Ramos (cell line): ENCODE measurements around the gene POU5F1.
"Not testable (repeated sequence)": the region's sequence is repeated elsewhere in the genome, so short reads cannot be mapped to it uniquely, and the experiment has no call there.

Source experiments
- in situ Hi-C: fragments of 300-500 bp; cut with MboI; formaldehyde crosslinking; loops from one replicate; pipeline ENCODE4 v1.14.3; 2022; ENCODE audit warnings: low sequenced_read_pairs; ENCODE audit not compliant: unreplicated experiment

POU5F1 gene

DNA sequence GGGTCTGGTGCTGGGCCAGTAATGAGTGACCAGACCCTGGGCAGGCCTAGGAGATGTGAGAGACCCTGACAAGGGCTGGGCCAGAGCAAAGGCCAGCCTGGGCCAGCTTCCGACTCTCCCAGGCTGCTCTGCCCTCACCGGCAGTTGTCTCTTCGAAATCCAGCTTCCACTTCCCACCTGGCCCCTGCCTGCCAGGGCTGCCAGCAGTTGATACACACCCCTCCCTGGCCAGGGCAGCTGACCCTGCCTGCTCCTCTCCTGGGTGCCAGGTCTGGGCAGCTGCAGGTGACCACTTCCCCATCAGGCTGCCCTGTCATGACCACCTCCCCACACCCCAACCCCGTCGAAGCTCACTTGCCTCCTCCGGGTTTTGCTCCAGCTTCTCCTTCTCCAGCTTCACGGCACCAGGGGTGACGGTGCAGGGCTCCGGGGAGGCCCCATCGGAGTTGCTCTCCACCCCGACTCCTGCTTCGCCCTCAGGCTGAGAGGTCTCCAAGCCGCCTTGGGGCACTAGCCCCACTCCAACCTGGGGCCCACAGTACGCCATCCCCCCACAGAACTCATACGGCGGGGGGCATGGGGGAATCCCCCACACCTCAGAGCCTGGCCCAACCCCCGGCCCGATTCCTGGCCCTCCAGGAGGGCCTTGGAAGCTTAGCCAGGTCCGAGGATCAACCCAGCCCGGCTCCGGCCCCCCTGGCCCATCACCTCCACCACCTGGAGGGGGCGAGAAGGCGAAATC lies 453 bp downstream of the POU5F1 start:
- in situ Hi-C loops, result not testable (repeated sequence)

DNA sequence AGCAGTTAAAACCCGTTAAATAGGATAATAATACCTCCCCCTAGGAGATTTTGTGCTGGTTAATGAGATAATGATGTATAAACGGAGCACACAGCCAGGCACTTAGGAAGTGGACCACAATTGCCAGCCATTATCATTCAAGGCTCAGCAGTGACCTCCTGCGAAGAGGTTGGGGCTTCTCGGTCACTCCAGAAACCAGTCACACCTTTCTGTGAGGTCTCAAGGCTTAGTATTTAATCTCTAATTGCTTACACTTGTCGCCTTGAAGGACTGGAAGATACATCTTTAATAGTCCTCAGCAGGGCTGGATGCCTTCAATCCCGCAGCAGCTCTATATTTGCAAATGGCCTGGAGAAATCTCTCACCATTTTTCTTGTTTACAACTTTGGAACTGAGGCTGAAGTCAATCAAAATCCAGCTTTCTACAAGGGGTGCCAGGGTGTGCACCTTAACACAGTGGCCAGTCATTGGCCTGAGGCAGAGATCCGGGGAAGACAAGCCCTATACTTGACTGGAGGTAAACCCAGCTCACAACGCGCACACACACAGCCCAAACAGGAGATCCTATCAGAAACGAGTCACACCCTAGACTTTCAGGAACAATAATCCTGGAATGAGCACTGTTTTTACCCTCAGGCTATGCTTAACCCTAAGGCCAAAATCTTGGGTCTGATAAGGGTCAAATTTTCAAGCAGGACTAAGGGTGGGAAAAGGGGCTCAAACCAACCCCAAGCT lies 1.2 kb downstream of the POU5F1 start:
- in situ Hi-C loops, result no loop called here

DNA sequence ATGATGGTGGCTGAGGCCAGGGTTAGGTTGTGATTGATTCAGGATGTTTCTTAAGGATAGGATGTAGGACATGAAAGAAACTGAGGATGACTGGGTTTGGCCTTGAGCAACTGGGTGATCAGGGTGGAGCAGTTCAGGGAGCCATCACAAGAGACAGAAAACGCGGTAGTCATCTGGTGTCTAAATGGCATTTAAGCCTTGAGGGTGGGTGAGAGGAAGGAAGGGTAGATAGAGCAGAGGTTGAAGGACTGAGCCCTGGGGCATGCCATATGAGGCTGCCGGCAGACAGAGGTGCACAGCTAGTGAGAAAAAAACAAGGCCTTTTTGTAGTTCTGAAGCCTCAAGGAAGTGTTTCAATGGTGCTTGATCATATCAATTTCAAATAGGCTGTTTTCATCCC lies 1.9 kb downstream of the POU5F1 start:
- in situ Hi-C loops, result no loop called here

DNA sequence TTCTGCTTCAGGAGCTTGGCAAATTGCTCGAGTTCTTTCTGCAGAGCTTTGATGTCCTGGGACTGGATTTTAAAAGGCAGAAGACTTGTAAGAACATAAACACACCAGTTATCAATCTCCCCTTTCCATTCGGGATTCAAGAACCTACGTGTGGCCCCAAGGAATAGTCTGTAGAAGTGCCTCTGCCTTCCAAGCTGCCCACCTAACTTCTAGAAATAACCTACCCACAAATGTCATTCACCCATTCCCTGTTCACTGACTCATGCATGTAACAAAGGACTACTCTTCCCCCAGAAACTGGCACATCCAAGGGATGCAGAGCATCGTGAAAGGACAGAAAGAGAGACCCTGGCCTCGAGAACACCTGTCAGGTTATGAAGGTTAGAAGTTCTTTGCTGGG lies 4.5 kb downstream of the POU5F1 start:
- in situ Hi-C loops, result no loop called here

DNA sequence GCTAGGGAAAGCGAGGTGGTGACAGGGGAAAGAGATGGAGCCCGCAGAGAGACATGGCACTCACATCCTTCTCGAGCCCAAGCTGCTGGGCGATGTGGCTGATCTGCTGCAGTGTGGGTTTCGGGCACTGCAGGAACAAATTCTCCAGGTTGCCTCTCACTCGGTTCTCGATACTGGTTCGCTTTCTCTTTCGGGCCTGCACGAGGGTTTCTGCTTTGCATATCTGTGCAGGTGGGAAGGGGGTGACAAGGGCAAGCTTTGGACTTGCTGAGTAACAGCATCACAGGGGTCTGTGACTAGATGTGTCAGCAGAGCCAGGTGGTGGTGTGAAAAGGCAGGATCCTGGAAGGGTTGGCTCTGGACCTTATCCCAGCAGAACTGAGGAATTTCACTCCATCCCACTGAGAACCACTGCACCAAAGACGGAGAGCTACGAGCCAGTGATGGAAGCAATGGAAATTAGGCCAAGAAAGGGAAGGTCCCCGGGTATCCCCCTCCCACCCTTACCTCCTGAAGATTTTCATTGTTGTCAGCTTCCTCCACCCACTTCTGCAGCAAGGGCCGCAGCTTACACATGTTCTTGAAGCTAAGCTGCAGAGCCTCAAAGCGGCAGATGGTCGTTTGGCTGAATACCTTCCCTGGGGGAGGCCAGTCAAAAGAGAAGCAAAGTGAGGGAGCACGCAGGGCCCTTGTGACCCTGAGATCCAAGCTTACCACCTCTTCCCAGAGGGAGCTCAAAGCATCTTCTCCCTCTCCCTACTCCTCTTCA lies 5.2 kb downstream of the POU5F1 start:
- in situ Hi-C loops, result not testable (repeated sequence)

DNA sequence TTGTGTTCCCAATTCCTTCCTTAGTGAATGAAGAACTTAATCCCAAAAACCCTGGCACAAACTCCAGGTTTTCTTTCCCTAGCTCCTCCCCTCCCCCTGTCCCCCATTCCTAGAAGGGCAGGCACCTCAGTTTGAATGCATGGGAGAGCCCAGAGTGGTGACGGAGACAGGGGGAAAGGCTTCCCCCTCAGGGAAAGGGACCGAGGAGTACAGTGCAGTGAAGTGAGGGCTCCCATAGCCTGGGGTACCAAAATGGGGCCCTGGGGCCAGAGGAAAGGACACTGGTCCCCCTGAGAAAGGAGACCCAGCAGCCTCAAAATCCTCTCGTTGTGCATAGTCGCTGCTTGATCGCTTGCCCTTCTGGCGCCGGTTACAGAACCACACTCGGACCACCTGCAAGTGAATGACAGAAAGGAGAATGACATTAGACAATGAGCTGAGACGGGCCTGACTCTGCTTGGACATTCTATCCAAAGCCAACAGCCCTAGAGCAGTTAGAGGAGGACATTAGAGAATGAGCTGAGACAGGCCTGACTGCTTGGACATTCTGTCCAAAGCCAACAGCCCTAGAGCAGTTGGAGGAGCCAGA lies 5.9 kb downstream of the POU5F1 start:
- in situ Hi-C loops, result not testable (repeated sequence)

DNA sequence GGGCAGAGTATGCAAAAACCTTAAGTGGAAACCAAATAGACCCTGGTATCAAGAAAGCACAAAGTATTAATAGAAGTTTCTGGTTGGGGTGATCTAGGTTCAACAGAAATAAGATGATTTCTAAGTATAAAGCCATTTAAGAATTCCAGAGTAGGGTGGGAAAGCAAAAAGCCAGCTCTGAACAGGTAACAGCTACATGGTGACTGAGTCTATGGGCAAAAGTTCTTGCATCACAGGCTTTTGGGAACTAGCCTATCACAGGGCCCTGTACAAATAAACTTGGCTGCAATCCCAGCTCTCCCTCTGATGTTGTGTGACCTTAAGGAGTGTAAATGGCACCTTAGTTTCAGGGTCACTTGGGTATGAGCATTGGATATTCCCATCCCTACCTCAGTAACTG lies 6.6 kb downstream of the POU5F1 start:
- in situ Hi-C loops, result no loop called here

DNA sequence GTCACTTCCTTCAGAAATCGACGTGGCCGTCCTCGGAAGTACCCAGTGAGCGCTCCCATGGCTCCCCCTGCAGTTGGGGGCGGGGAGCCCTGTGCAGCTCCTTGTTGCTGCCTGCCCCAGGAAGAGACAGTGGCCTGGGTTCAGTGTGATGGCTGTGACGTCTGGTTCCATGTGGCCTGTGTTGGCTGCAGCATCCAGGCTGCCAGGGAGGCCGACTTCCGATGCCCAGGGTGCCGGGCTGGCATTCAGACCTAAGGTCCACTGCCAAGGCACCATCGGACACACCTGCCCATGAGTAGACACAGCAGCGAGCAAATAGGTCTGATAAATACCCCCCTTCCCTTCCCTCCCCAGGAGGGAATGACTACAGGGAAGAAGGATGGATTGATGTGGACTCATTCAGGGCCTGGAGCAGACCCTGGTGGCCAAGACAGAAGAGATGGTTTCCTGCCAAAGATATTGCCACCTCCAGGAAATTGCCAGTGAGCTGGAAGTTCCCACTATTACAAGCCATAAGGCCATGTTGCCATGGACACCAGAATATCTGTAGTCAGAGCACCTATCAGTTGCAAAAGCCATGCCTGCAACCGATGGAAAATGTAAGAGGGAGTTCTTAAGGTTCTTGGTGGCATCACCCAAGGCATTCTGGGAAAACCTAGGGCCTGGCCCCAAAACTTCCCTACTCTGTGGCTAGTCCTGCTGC lies 7.9 kb downstream of the POU5F1 start:
- in situ Hi-C loops, result no loop called here

DNA sequence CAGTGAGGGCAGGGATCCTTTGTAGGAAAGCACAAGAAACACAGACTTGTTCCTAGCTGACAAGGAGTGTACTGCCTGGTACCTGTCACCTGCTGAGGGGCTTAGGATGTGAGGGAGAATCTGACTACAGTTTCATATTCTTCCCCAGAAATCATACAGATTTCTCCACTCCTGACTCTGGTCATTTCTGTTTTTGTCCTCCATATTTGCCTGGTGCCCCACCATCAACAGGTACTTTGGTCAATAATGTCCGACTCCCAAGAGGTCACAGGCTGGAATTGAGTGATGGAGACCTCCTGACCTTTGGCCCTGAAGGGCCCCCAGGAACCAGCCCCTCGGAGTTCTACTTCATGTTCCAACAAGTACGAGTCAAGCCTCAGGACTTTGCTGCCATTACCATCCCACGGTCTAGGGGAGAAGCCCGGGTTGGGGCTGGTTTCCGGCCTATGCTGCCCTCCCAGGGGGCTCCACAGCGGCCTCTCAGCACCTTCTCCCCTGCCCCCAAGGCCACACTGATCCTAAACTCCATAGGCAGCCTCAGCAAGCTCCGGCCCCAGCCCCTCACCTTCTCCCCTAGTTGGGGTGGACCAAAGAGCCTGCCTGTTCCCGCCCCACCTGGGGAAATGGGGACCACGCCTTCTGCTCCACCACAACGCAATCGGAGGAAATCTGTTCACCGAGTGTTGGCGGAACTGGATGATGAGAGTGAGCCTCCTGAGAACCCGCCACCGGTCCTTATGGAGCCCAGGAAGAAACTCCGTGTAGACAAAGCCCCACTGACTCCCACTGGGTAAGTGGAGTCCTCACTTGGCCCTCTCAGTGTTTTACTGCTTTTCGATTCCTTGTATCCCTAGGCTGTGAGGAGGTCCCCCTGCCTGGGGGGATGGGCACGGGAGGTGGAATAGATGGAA lies 9.0 kb downstream of the POU5F1 start:
- in situ Hi-C loops, result no loop called here

DNA sequence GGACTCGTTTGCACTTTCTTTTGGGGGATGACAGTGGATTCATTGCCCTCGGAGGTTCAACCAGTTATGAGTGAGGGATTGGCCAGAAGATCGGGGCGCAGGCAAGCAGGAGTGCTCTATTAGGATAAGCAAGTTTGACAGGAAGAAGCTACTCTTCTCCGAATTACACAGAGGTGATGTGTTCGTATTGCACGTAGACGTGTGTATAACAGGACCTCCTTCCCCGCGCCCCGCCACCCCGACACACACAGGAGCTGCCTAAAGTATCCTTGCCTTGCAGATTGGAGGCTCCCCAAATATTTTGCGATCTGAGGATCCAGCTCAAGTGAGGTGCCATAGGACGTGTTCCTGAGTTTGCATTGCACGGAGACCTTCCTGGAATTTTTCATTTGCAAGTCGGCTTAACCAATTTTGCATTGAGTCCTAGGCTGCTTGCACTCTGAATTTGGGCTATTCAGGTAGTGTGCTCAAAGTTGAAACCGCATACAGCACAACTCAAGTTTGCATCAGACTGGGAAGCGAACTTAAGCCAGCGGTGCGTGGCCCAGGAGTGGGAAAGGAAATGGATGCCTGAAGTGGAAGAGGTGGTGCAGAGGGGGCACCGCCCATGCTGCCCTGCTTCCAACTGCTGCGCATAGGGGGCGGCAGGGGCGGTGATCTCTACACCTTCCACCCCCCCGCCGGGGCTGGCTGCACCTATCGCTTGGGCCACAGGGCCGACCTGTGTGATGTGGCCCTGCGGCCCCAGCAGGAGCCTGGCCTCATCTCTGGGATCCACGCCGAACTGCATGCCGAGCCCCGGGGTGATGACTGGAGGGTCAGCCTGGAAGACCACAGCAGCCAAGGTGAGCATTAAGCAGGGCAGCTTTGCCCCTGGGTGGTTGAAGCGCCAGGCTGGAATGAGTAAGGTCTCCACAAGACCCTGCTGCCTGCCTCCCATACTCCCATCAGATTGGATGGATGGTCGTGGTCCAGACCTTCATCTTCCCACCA lies 11.3 kb downstream of the POU5F1 start:
- in situ Hi-C loops, result no loop called here

DNA sequence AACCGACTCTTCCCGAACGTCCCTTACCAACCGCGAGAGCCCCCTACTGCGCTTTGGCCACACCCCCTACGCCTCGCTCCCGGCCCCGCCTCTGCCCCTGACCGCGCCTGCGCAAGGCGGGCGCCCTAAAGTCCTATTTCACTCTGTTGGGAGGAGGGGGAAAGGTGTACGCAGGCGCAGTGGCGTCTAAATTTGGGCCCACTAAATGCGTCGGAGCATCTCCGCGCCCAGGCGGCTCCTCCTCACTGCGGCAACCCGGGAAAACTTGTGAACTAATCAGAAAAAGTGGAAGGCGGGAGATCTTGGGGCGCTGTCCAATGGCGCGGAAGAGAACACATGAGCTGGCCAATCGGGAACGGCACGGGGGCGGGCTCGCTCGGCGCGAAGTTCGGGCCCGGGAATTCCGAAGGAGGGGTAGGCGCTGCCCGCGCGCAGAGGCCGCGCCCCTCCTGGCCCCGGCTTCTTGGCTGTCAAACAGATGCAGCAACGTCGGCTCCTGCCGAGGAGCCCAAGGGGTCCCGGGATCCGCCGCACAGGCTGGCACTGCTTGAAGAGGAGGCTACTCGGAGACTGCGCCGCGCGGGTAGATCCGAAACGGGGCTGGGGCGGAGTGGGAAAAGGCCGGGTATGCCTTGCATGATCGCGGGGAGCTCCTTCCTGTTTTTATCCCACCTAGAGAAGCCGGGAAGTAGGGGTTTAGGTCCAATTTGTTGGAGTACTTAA lies 12.2 kb downstream of the POU5F1 start, which contains the start of gene TCF19:
Gene TCF19 (plus strand): TSS at position 450 of the 723 bp plus-strand sequence. CDS start 881 bp downstream, outside the sequence.
- in situ Hi-C loops, result no loop called here

DNA sequence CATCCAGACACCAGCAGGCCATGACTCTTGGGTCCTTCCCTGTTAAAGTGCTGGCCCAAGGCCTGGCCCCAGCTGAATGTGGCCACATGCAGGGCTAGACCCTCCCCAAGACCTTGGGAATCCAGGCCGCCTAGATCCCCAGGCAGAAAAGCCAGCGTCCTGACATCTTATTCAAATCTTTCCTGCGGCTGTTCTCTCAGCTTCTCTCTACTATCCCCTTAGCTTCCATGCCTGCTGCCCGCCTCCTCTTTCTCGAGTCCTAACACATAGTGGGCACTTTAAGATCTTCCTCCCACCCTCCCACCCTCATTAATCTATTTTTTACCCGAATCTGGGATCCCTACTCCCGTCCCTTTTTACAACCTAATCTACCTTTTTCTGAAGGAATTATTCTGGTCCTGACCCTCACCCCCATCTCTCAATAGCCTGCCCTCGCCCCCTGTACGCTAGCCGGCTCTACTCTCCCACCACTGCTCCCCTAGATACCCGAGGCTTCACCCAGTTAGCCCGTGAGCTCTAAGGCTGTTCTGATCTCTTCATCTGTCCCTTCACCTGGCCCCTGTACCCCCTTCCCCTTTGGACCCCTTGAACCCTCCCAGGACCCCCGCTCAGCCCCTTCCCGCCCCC lies 12.9 kb downstream of the POU5F1 start, which contains the start of gene CCHCR1:
Gene CCHCR1 (minus strand): TSS at position 290 of the 627 bp plus-strand sequence. CDS start 202 bp downstream, at position 88.
- in situ Hi-C loops, result no loop called here

DNA sequence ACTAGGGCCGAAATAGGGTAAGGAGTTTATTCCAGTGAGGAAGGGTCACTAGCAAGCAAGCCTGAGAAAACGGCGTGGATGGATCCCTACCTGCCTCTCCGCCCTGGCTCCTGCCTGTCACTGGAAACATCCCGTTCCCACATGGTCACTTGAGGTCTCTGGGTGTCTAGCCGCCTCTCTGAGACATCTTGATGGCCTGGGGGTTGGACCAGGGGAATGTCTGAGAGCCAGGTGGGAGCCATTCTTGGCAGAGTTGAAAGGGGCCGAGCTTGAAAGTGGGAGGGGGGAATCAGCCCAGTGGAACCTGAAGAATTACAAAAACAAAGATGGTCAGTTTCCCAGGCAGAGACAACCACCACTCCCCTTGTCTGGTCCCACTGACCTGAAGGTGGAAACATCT lies 13.8 kb downstream of the POU5F1 start:
- in situ Hi-C loops, result no loop called here

DNA sequence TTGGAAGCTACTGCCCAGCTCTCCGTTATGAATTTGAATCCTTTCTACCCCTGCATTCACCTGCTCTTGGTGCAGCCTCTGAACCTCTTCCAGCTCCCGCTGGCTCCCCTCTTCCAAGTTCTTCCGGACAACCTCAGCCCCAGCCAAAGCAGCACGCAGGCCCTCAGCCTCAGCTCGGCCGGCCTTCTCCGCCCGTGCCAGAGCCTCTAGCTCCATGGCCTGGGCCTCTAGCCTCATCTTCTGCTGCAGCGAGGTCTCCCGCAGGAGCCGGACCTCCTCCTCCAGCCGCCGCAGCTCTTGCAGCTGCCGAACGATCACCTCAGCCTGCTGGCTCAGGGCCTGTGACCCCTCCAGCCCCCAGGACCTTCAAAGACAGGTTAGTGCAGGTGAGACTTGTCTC lies 16.0 kb downstream of the POU5F1 start:
- in situ Hi-C loops, result no loop called here

DNA sequence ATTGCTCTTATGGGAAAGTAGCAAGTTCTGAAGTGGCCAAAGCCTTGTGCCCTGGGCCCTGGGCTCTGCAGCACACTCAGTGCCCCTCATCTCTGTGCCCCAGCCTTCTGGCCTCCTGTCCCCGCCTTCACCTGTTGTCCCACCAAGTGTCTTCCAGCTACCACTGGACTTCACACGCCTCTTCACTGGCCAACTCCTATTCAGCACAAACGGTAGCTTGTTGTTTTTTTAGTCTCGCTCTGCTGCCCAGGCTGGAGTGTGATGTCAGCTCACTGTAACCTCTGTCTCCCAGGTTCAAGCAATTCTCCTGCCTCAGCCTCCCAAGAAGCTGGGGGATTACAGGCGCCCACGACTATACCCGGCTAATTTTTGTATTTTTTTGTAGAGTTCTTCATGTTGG lies 17.7 kb downstream of the POU5F1 start:
- in situ Hi-C loops, result no loop called here

DNA sequence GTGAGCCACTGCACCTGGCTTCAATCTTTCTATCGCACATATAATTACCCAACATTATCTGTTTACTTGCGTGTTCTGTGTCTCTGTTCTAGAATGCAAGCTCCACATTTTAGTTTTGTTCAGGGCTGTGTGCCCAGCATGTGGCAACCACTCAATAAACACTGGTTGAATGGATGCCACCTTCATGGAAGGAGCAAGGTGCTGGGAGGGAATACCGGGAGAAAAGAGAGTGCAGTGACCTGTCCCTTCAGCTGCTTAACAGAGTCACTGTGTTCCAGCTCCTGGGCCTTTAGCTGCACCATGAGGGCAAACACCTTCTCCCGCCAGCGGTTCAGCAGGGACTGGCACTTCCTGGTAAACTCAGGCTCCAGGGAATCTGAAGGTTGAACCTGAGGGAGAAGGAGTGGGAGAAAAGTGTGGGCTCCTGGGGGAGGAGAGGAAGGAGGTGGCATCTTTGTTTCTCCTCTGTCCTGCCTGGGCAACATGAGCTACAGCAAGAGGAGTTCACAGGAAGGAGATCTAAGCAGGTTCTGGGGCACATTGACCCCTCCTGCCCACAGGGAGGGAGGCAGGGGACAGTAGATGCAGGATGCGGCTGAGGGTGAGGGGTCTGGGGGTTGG lies 20.5 kb downstream of the POU5F1 start:
- in situ Hi-C loops, result no loop called here
